ENCODE results near the gene MNS1.

MNS1 gene

GRCh38 chr15:56393277-56393676 lies 71.7 kb downstream of the MNS1 start:
- WGBS, 2 donors (ENCODE audit: extremely low coverage in 2 of 2, insufficient read length in 2 of 2, insufficient replicate concordance in 1 of 2) = no CpG with 5 or more reads among the region's 1 CpG
- no peak overlapping the region for H2BK15ac ChIP-seq (ENCODE audit: low read length)
- H3K36me3 ChIP-seq (replicated peaks in 1 of 2; ENCODE audit: control insufficient read depth in 2 of 2, insufficient read depth in 2 of 2, low read length in 2 of 2) = peaks cover 0 to 6% of the 10 kb centered on the region in 2 donors
- peaks cover 0 to 3% of the 10 kb centered on the region in 2 donors for H3K9me3 ChIP-seq (replicated peaks in 1 of 2; ENCODE audit: control insufficient read depth in 2 of 2, insufficient read depth in 1 of 2, low read depth in 1 of 2, low read length in 2 of 2)
- H4K91ac ChIP-seq (ENCODE audit: low read depth, low read length, poor library complexity) = no peak overlapping the region
- H3K27me3 ChIP-seq (ENCODE audit: control insufficient read depth in 3 of 3, insufficient read depth in 3 of 3, low read depth in 1 of 3, low read length in 3 of 3) = no peaks in the 10 kb centered on the region
- no peaks in the 10 kb centered on the region for H3K4me1 ChIP-seq (ENCODE audit: control insufficient read depth in 2 of 2, insufficient read depth in 1 of 2, low read depth in 1 of 2, low read length in 2 of 2)
- no peak overlapping the region for H2AK5ac ChIP-seq (ENCODE audit: low read depth, low read length)
- no peak overlapping the region for H3K18ac ChIP-seq (ENCODE audit: low read length)
- H3K27ac ChIP-seq (replicated peaks; ENCODE audit: low read length) = no peak overlapping the region
- H3K23ac ChIP-seq (ENCODE audit: low read depth, low read length, poor library complexity) = no peak overlapping the region
- DNase-seq (ENCODE audit: low spot score) = no peak
- no peaks in the 10 kb centered on the region for H3K79me1 ChIP-seq (ENCODE audit: low read depth, low read length)
- no peak overlapping the region for H3K9ac ChIP-seq (ENCODE audit: low read depth, low read length, poor library complexity)
- H2BK5ac ChIP-seq (ENCODE audit: low read length) = no peak overlapping the region
- H2BK12ac ChIP-seq (ENCODE audit: low read length) = no peak overlapping the region
- no peak overlapping the region for H4K8ac ChIP-seq (ENCODE audit: low read depth, low read length)
- no peak overlapping the region for H2BK120ac ChIP-seq (ENCODE audit: low read depth, low read length)
- H3K14ac ChIP-seq (ENCODE audit: low read length) = no peak overlapping the region
- no peak overlapping the region for H3K4ac ChIP-seq (ENCODE audit: low read length)
- no peak overlapping the region for H3K4me3 ChIP-seq (ENCODE audit: low read length in 2 of 2)
- no peak overlapping the region for H3K4me2 ChIP-seq (ENCODE audit: insufficient read depth, low read length, poor library complexity, severe bottlenecking)
- H2AFZ ChIP-seq (ENCODE audit: low read length) = no peak overlapping the region

GRCh38 chr15:56390739-56391267 lies 74.1 kb downstream of the MNS1 start:
- H2BK120ac ChIP-seq (ENCODE audit: low read depth, low read length) = no peak overlapping the region
- H3K9ac ChIP-seq (ENCODE audit: low read depth, low read length, poor library complexity) = no peak overlapping the region
- no peaks in the 10 kb centered on the region for H3K4me1 ChIP-seq (ENCODE audit: control insufficient read depth in 2 of 2, insufficient read depth in 1 of 2, low read depth in 1 of 2, low read length in 2 of 2)
- H3K79me1 ChIP-seq (ENCODE audit: low read depth, low read length) = no peaks in the 10 kb centered on the region
- peaks cover 0 to 6% of the 10 kb centered on the region in 2 donors for H3K36me3 ChIP-seq (replicated peaks in 1 of 2; ENCODE audit: control insufficient read depth in 2 of 2, insufficient read depth in 2 of 2, low read length in 2 of 2)
- H3K27me3 ChIP-seq (ENCODE audit: control insufficient read depth in 3 of 3, insufficient read depth in 3 of 3, low read depth in 1 of 3, low read length in 3 of 3) = no peaks in the 10 kb centered on the region
- H2AK5ac ChIP-seq (ENCODE audit: low read depth, low read length) = no peak overlapping the region
- H3K18ac ChIP-seq (ENCODE audit: low read length) = no peak overlapping the region
- H2AFZ ChIP-seq (ENCODE audit: low read length) = no peak overlapping the region
- H3K14ac ChIP-seq (ENCODE audit: low read length) = no peak overlapping the region
- H3K23ac ChIP-seq (ENCODE audit: low read depth, low read length, poor library complexity) = no peak overlapping the region
- no peak overlapping the region for H3K27ac ChIP-seq (replicated peaks; ENCODE audit: low read length)
- H4K8ac ChIP-seq (ENCODE audit: low read depth, low read length) = no peak overlapping the region
- WGBS, 2 donors (ENCODE audit: extremely low coverage in 2 of 2, insufficient read length in 2 of 2, insufficient replicate concordance in 1 of 2) = no CpG with 5 or more reads among the region's 2 CpGs
- no peak overlapping the region for H3K4ac ChIP-seq (ENCODE audit: low read length)
- peaks cover 1 to 5% of the 10 kb centered on the region in 2 donors for H3K9me3 ChIP-seq (replicated peaks in 1 of 2; ENCODE audit: control insufficient read depth in 2 of 2, insufficient read depth in 1 of 2, low read depth in 1 of 2, low read length in 2 of 2)
- H2BK12ac ChIP-seq (ENCODE audit: low read length) = no peak overlapping the region
- no peak overlapping the region for H2BK5ac ChIP-seq (ENCODE audit: low read length)
- H4K91ac ChIP-seq (ENCODE audit: low read depth, low read length, poor library complexity) = no peak overlapping the region
- H2BK15ac ChIP-seq (ENCODE audit: low read length) = no peak overlapping the region
- no peak overlapping the region for H3K4me2 ChIP-seq (ENCODE audit: insufficient read depth, low read length, poor library complexity, severe bottlenecking)
- no peak overlapping the region for H3K4me3 ChIP-seq (ENCODE audit: low read length in 2 of 2)
- no peak for DNase-seq (ENCODE audit: low spot score)

- Histone ChIP-seq H3K4me1 (ENCODE audit: control insufficient read depth in 2 of 2, insufficient read depth in 1 of 2, low read depth in 1 of 2, low read length in 2 of 2) (no peaks in the 10 kb centered on the region), H3K27me3 (ENCODE audit: control insufficient read depth in 3 of 3, insufficient read depth in 3 of 3, low read depth in 1 of 3, low read length in 3 of 3) (no peaks in the 10 kb centered on the region), H3K79me1 (ENCODE audit: low read depth, low read length) (no peaks in the 10 kb centered on the region), H2BK5ac (ENCODE audit: low read length) (no peak overlapping the region), H2BK120ac (ENCODE audit: low read depth, low read length) (no peak overlapping the region), H4K91ac (ENCODE audit: low read depth, low read length, poor library complexity) (no peak overlapping the region), H2AK5ac (ENCODE audit: low read depth, low read length) (no peak overlapping the region), H3K4me2 (ENCODE audit: insufficient read depth, low read length, poor library complexity, severe bottlenecking) (no peak overlapping the region), H3K9me3 (replicated peaks in 1 of 2; ENCODE audit: control insufficient read depth in 2 of 2, insufficient read depth in 1 of 2, low read depth in 1 of 2, low read length in 2 of 2) (peaks cover 1 to 12% of the 10 kb centered on the region in 2 donors), H3K4me3 (ENCODE audit: low read length in 2 of 2) (no peak overlapping the region), H2BK12ac (ENCODE audit: low read length) (no peak overlapping the region), H3K18ac (ENCODE audit: low read length) (no peak overlapping the region), H3K36me3 (replicated peaks in 1 of 2; ENCODE audit: control insufficient read depth in 2 of 2, insufficient read depth in 2 of 2, low read length in 2 of 2) (peaks cover 0 to 4% of the 10 kb centered on the region in 2 donors), H3K9ac (ENCODE audit: low read depth, low read length, poor library complexity) (no peak overlapping the region), H2BK15ac (ENCODE audit: low read length) (no peak overlapping the region), H2AFZ (ENCODE audit: low read length) (no peak overlapping the region), H3K4ac (ENCODE audit: low read length) (no peak overlapping the region), H3K14ac (ENCODE audit: low read length) (no peak overlapping the region), H3K23ac (ENCODE audit: low read depth, low read length, poor library complexity) (no peak overlapping the region), H4K8ac (ENCODE audit: low read depth, low read length) (no peak overlapping the region), H3K27ac (replicated peaks; ENCODE audit: low read length) (no peak overlapping the region)
- DNase-seq (ENCODE audit: low spot score) = no peak
- WGBS, 2 donors (ENCODE audit: extremely low coverage in 2 of 2, insufficient read length in 2 of 2, insufficient replicate concordance in 1 of 2) = no CpG with 5 or more reads among the region's 3 CpGs
Observed at GRCh38 chr15:56385908-56386307, 79.0 kb downstream of the MNS1 start.

DNA sequence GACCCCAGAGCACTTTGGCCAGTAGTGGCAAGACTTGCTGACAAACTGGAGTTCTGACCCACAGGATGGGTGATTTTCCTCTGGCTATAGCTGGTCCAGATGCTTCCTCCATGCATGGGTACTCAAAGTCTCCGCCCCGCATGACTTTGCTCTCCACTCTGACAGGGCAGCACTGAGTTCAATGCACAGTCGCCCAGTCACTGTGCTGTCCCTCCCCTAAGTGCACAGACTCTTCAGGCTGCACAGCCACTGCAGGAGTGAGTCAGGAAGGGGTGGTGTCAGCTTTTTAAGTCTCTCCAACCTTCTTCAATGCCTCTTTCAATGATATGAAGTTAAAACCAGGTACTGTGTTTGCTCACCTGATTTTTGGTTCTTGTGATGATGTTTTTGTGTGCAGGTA lies 81.9 kb downstream of the MNS1 start:
- H2BK120ac ChIP-seq (ENCODE audit: low read depth, low read length) = no peak overlapping the region
- WGBS, 2 donors (ENCODE audit: extremely low coverage in 2 of 2, insufficient read length in 2 of 2, insufficient replicate concordance in 1 of 2) = no CpG with 5 or more reads among the region's 3 CpGs
- H2AK5ac ChIP-seq (ENCODE audit: low read depth, low read length) = no peak overlapping the region
- no peak overlapping the region for H3K14ac ChIP-seq (ENCODE audit: low read length)
- H4K91ac ChIP-seq (ENCODE audit: low read depth, low read length, poor library complexity) = no peak overlapping the region
- peaks cover 0 to 4% of the 10 kb centered on the region in 2 donors for H3K36me3 ChIP-seq (replicated peaks in 1 of 2; ENCODE audit: control insufficient read depth in 2 of 2, insufficient read depth in 2 of 2, low read length in 2 of 2)
- no peak overlapping the region for H2BK15ac ChIP-seq (ENCODE audit: low read length)
- H3K18ac ChIP-seq (ENCODE audit: low read length) = no peak overlapping the region
- H4K8ac ChIP-seq (ENCODE audit: low read depth, low read length) = no peak overlapping the region
- H3K4me3 ChIP-seq (ENCODE audit: low read length in 2 of 2) = no peak overlapping the region
- no peaks in the 10 kb centered on the region for H3K79me1 ChIP-seq (ENCODE audit: low read depth, low read length)
- H2AFZ ChIP-seq (ENCODE audit: low read length) = no peak overlapping the region
- H3K4ac ChIP-seq (ENCODE audit: low read length) = no peak overlapping the region
- H2BK12ac ChIP-seq (ENCODE audit: low read length) = no peak overlapping the region
- peaks cover 3 to 16% of the 10 kb centered on the region in 2 donors for H3K9me3 ChIP-seq (replicated peaks in 1 of 2; ENCODE audit: control insufficient read depth in 2 of 2, insufficient read depth in 1 of 2, low read depth in 1 of 2, low read length in 2 of 2)
- no peak overlapping the region for H2BK5ac ChIP-seq (ENCODE audit: low read length)
- H3K23ac ChIP-seq (ENCODE audit: low read depth, low read length, poor library complexity) = no peak overlapping the region
- no peaks in the 10 kb centered on the region for H3K27me3 ChIP-seq (ENCODE audit: control insufficient read depth in 3 of 3, insufficient read depth in 3 of 3, low read depth in 1 of 3, low read length in 3 of 3)
- no peak overlapping the region for H3K27ac ChIP-seq (replicated peaks; ENCODE audit: low read length)
- H3K4me2 ChIP-seq (ENCODE audit: insufficient read depth, low read length, poor library complexity, severe bottlenecking) = no peak overlapping the region
- DNase-seq (ENCODE audit: low spot score) = no peak
- H3K9ac ChIP-seq (ENCODE audit: low read depth, low read length, poor library complexity) = no peak overlapping the region
- H3K4me1 ChIP-seq (ENCODE audit: control insufficient read depth in 2 of 2, insufficient read depth in 1 of 2, low read depth in 1 of 2, low read length in 2 of 2) = no peaks in the 10 kb centered on the region
